Adrenal gland (tissue), 5 donors: ENCODE measurements around the gene DUS3L.

Experiments
- CTCF ChIP-seq, 6 experiments: fragments of 450-650 bp in 4 of 6; fragments of 200-600 bp in 2 of 6; sonication (generic) in 1 of 6; IDR thresholded peaks; 1 replicate in 5 of 6; 2 replicates in 1 of 6; pipeline versions ENCODE4 v1.5.1 to v1.8.0; 2016 to 2021; ENCODE audit warnings: antibody characterized with exemption in 6 of 6, mild to moderate bottlenecking in 2 of 6, moderate library complexity in 1 of 6
- POLR2A ChIP-seq, 2 donors: fragments of 450-650 bp; IDR thresholded peaks; one replicate each; pipeline ENCODE4 v1.6.1; 2017; ENCODE audit warnings: antibody characterized with exemption in 2 of 2, mild to moderate bottlenecking in 2 of 2, moderate library complexity in 1 of 2
- donor health status: DM: no; HTN: no; CAD: no.

DNA sequence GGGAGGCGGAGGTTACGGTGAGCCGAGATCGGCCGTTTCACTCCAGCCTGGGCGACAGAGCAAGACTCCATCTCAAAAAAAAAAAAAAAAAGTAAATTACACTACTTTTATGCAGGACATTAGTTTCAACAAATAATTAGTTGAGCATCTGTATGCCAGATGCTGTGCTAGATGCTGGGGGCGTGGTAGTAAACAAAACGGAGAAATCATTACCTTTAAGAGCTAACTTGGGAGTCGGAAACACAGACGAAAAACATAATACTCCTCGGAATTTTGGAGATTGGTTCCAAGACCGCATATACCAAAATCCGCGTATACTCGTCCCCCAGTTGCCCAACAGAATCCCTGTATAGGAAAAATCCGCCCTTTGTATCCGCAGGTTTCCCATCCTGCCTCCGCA, 1.3 kb upstream of the DUS3L start:
- no peak for TF ChIP-seq CTCF (IDR thresholded peaks at IDR 0.05)
- TF ChIP-seq POLR2A (IDR thresholded peaks at IDR 0.05), result no peak
